Gastroesophageal sphincter (tissue), 4 donors: Measurements from ENCODE around the gene NTRK3. TPM values are rescaled to one million over a fixed set of nuclear protein-coding genes. Genes with fewer than 3 reads are reported as not detected.
"Not testable (repeated sequence)": the region's sequence is repeated elsewhere in the genome, so short reads cannot be mapped to it uniquely, and the experiment has no call there.

Source experiments
- ATAC-seq: fragments of 150-250 bp; one replicate; pipeline ENCODE4 v1.9.1; 2016; ENCODE audit warnings: mild to moderate bottlenecking, moderate library complexity
- H3K27ac ChIP-seq, 4 donors: fragments of 200-600 bp; sonication (generic) in 3 of 4; 1 replicate in 3 of 4; 2 replicates in 1 of 4; pipeline ENCODE4 v1.5.1; 2016 to 2019
- H3K27me3 ChIP-seq: fragments of 200-600 bp; sonication (generic); one replicate; pipeline ENCODE4 v1.5.1; 2019
- H3K36me3 ChIP-seq, 2 donors: fragments of 200-600 bp; sonication (generic); one replicate each; pipeline ENCODE4 v1.5.1; 2019; ENCODE audit warnings: control low read depth in 1 of 2
- H3K4me1 ChIP-seq, 3 donors: fragments of 200-600 bp; sonication (generic); 1 replicate in 2 of 3; 2 replicates in 1 of 3; pipeline ENCODE4 v1.5.1; 2016 to 2019; ENCODE audit warnings: control low read depth in 2 of 3
- H3K4me3 ChIP-seq, 2 donors: fragments of 200-600 bp; sonication (generic); one replicate each; pipeline ENCODE4 v1.5.1; 2019; ENCODE audit warnings: mild to moderate bottlenecking in 1 of 2, moderate library complexity in 1 of 2
- H3K9me3 ChIP-seq, 3 donors: fragments of 200-600 bp; sonication (generic); one replicate each; pipeline ENCODE4 v1.5.1; 2017 to 2019; ENCODE audit warnings: control low read depth in 2 of 3
- EP300 ChIP-seq: sonication (generic); formaldehyde crosslinking; IDR thresholded peaks from one replicate; pipeline ENCODE4 v1.6.1; 2017; ENCODE audit warnings: antibody characterized with exemption, mild to moderate bottlenecking
- POLR2A ChIP-seq, 2 donors: fragments of 450-650 bp; IDR thresholded peaks; one replicate each; pipeline ENCODE4 v1.6.1; 2017; ENCODE audit warnings: antibody characterized with exemption in 2 of 2, mild to moderate bottlenecking in 2 of 2, moderate library complexity in 1 of 2
- POLR2AphosphoS5 ChIP-seq: sonication (generic); formaldehyde crosslinking; IDR thresholded peaks from one replicate; pipeline ENCODE4 v1.6.1; 2017; ENCODE audit warnings: antibody characterized with exemption
- WGBS, 2 donors: methylation state at CpG; one replicate each; pipeline ENCODE4 v1.1.5; 2018; ENCODE audit warnings: low coverage in 1 of 2; 5-methylcytosine and 5-hydroxymethylcytosine counted together
- total RNA-seq, 4 donors: library from RNA; depleted of rRNA; stranded (reverse); fragments of >200 nt; gene quantifications; one replicate each; pipeline ENCODE4 v1.1.0, GENCODE V29; 2016
- TF ChIP-seq, protein P1 (sequence below), 4 experiments: fragments of 200-600 bp in 2 of 4; fragments of 450-650 bp in 2 of 4; sonication (generic) in 1 of 4; IDR thresholded peaks; one replicate each; pipeline ENCODE4 v1.5.1; 2017 to 2019; ENCODE audit warnings: antibody characterized with exemption in 4 of 4, mild to moderate bottlenecking in 2 of 4, moderate library complexity in 2 of 4

Gene NTRK3
- total RNA-seq, 4 donors from 2014 or later = 0.47 to 4.3 (median 1.5) TPM

DNA sequence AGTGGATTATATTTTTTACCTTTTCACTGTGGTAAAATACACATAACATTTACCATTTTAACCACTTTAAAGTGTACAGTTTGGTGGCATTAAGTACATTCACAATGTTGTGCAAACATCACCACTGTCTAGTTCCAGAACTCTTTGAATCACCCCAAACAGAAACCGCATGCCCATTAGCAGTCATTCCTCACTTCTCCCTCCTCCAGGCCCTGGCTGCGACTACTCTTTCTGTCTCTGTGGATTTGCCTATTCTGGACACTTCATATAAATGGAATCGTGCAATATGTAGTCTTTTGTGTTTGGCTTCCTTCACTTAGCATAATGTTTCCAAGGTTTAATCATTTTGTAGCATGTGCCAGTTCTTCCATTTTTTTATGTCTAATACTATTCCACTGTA, 409.8 kb downstream of the NTRK3 start:
- no peaks in the 10 kb centered on the region for H3K36me3 ChIP-seq
- H3K4me1 ChIP-seq = no peaks in the 10 kb centered on the region
- no peaks in the 10 kb centered on the region for H3K9me3 ChIP-seq
- TF ChIP-seq POLR2A (IDR thresholded peaks at IDR 0.05) (no peak), EP300 (no peak), POLR2AphosphoS5 (no peak)
- TF ChIP-seq, protein P1, sequence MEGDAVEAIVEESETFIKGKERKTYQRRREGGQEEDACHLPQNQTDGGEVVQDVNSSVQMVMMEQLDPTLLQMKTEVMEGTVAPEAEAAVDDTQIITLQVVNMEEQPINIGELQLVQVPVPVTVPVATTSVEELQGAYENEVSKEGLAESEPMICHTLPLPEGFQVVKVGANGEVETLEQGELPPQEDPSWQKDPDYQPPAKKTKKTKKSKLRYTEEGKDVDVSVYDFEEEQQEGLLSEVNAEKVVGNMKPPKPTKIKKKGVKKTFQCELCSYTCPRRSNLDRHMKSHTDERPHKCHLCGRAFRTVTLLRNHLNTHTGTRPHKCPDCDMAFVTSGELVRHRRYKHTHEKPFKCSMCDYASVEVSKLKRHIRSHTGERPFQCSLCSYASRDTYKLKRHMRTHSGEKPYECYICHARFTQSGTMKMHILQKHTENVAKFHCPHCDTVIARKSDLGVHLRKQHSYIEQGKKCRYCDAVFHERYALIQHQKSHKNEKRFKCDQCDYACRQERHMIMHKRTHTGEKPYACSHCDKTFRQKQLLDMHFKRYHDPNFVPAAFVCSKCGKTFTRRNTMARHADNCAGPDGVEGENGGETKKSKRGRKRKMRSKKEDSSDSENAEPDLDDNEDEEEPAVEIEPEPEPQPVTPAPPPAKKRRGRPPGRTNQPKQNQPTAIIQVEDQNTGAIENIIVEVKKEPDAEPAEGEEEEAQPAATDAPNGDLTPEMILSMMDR (IDR thresholded peaks at IDR 0.05) = no peak
- H3K27me3 ChIP-seq = no peaks in the 10 kb centered on the region
- WGBS, 2 donors = 39 to 78% methylated on average over 3 of the region's 3 CpGs
- no peak overlapping the region for H3K4me3 ChIP-seq
- no peak for ATAC-seq
- H3K27ac ChIP-seq = no peak overlapping the region

DNA sequence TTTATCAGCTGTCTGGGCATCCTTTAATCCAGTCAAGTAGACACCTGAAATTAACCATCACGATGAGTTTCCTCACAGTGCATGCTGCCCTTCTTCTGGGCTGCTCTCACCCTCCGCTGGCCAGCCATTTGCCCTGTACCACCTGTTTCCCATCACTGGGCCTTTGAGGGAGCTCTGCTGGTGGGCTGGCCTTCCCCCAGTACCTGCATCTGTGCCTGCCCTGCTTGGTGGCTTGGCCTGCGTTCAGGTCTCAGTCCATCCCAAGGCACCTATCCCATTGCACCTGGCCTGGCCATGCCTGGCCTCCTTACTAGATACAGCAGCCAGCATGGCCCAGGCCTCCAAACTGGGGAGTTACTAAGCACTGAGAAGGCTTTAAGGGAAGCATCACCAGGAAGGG, 413.2 kb downstream of the NTRK3 start:
- H3K36me3 ChIP-seq = no peaks in the 10 kb centered on the region
- 87 to 100% methylated on average over 2 of the region's 3 CpGs for WGBS, 2 donors
- no peaks in the 10 kb centered on the region for H3K4me1 ChIP-seq
- no peaks in the 10 kb centered on the region for H3K27me3 ChIP-seq
- TF ChIP-seq EP300 = no peak
- TF ChIP-seq POLR2AphosphoS5 = no peak
- TF ChIP-seq, protein P1 (IDR thresholded peaks at IDR 0.05) = no peak
- no peak for TF ChIP-seq POLR2A (IDR thresholded peaks at IDR 0.05)
- H3K9me3 ChIP-seq = no peaks in the 10 kb centered on the region
- H3K4me3 ChIP-seq = no peak overlapping the region
- no peak for ATAC-seq
- no peak overlapping the region for H3K27ac ChIP-seq

DNA sequence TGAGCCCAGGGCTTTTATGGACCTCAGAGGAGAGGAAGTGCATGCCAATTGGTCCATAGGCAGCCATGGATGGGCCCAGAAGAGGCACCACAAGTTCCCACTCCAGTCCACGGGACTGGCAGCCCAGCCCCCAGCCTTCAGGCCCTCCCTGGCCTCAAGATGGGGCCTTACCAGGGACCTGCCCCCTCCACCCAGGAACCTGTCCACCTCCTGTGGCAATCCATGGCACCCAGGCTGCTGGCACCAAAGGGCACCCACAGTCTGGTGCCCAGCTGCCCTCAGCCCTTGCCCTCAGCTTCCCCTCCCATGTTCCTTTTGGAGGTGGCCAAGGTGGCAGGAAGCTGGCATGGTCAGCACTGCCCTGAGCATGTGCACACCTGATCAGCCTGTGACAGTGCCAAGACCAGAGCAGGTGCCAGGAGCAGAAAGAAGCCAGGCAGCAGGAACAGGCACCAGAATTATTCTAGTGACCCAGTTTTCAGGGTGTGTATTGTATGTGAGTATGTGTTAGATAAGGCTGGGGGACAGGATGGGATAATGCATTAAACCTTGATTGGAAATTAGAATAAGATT, 415.0 kb downstream of the NTRK3 start:
- ATAC-seq = no peak
- Histone ChIP-seq H3K36me3 (no peaks in the 10 kb centered on the region), H3K9me3 (no peaks in the 10 kb centered on the region), H3K27me3 (no peaks in the 10 kb centered on the region), H3K4me3 (no peak overlapping the region), H3K4me1 (no peaks in the 10 kb centered on the region), H3K27ac (no peak overlapping the region)
- no CpG with 5 or more reads among the region's 1 CpG for WGBS, 2 donors
- TF ChIP-seq, protein P1 (IDR thresholded peaks at IDR 0.05) = no peak
- TF ChIP-seq POLR2AphosphoS5 (no peak), POLR2A (IDR thresholded peaks at IDR 0.05) (no peak), EP300 (no peak)

DNA sequence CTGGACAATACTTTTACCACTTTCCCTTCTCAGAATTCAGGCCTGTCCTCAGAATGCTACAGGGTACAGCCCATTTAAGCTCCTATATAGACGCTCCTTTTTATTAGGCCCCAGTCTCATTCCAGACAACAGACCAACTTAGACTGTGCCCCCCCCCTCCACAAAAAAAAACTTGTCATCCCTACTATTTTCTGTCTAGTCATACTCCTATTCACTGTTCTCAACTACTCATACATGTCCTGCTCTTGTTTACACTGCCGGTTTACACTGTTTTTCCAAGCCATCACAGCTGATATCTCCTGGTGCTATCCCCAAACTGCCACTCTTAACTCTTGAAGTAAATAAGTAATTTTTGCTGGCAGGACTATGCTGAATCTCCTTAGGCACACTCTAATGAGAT, 420.7 kb downstream of the NTRK3 start:
- H3K4me3 ChIP-seq, H3K4me1 ChIP-seq, H3K27me3 ChIP-seq, H3K9me3 ChIP-seq, H3K27ac ChIP-seq, H3K36me3 ChIP-seq, ATAC-seq: not testable (repeated sequence)
- 95 to 100% methylated on average over 1 to 2 of the region's 2 CpGs for WGBS, 2 donors

DNA sequence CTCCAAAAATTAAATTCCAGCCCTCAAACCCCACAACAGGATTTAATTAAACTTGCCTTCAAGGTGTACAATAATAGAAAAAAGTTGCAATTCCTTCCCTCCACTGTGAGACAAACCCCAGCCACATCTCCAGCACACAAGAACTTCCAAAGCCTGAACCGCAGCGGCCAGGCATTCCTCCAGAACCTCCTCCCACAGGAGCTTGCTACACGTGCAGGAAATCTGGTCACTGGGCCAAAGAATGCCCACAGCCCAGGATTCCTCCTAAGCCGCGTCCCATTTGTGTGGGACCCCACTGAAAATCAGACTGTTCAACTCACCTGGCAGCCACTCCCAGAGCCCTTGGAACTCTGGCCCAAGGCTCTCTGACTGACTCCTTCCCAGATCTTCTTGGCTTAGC, 423.2 kb downstream of the NTRK3 start:
- not testable (repeated sequence) for H3K27ac ChIP-seq, H3K36me3 ChIP-seq, H3K4me3 ChIP-seq, H3K9me3 ChIP-seq, ATAC-seq, H3K27me3 ChIP-seq, H3K4me1 ChIP-seq
- 88% methylated on average over 5 of the region's 5 CpGs; no CpG with 5 or more reads in 1 of the 2 donors for WGBS, 2 donors

DNA sequence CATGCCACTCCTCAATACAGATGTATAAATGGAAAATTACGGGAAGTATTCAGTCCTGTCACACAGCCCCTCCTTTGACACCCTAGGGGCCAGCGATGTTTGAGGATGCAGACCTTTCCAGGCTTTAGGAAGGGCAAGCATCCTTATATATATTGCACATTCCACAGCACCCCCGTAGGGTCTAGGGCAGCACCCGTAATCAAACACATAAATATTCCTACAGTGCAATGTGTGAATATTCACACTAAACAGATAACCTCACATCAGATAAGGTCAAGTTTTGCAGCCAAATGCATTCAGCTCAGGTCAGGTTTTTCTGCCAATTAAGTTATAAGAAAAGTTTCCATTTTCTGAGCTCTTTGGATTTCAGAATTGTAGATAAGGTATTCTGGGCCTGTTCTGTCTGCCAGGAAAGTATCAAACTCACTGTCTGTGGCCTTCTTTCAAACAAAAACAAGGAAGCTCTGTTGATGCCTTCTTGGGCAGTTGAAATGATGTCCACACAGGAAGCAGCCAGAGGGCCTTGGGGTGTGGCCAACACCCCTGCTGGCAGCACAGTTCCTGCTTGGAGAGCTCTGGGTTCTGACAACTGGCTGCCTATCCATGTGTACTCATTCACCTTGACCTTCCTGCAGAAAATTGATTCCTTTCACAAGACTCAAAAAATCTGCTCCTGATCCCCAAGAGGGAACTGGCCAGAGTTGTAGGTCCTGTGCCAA, 427.0 kb downstream of the NTRK3 start:
- H3K27me3 ChIP-seq = no peaks in the 10 kb centered on the region
- TF ChIP-seq, protein P1 (IDR thresholded peaks at IDR 0.05) = no peak
- TF ChIP-seq EP300 (no peak), POLR2AphosphoS5 (no peak), POLR2A (IDR thresholded peaks at IDR 0.05) (no peak)
- no peak overlapping the region for H3K4me3 ChIP-seq
- H3K9me3 ChIP-seq = no peaks in the 10 kb centered on the region
- no peaks in the 10 kb centered on the region for H3K36me3 ChIP-seq
- H3K4me1 ChIP-seq = no peaks in the 10 kb centered on the region
- no peak overlapping the region for H3K27ac ChIP-seq
- no peak for ATAC-seq
- WGBS, 2 donors = 64 to 80% methylated on average over 3 to 4 of the region's 4 CpGs
